GM18502 (cell line): ENCODE data around the gene FOSB.
A peak's percentile ranks its signal among the peaks of the same experiment; 100 is the strongest.
"Not testable (repeated sequence)": the region's sequence is repeated elsewhere in the genome, so short reads cannot be mapped to it uniquely, and the experiment has no call there.

Experiments
- ATAC-seq: cut with Tn5 transposase; IDR thresholded peaks from one replicate; pipeline ENCODE4 v1.9.1; 2021; ENCODE audit warnings: mild to moderate bottlenecking; ENCODE audit not compliant: unreplicated experiment, poor library complexity

Gene FOSB

DNA sequence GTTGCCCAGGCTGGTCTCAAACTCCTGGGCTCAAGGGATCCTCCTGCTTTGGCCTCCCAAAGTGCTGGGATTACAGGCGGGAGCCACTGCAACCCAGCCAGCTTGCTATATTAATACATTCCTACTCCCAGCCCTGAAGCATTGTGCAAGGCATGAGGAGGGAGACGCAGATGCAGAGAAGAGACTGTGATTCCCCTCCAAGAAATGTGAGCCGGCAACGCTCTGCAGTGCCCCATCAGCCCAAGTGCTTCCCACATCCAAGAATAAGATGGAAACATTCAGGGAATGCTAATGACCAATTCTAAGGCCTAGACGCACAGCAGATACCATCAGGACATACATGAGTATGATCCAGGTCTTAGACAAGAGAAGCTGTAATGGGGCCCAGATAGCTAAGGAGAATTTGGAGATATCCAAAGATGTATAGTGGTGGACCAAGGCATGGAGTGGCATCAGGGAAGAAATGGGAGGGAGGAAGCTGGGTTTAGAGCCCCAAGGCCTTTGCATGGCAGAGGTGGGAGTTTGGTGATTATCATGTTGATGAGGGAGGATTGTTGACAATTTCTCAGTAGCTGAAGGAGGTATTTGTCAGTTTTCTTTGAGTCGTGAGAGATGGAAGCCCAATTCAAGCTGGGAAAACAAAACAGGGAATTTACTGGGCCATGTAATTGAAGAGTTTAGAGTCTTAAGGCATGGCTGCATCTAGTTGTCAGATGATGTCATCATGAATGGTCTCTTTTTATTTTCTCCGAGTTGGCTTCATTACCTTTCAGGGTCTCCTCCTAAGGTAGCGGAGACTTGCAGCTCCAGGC is 33.3 kb downstream of the FOSB start:
- ATAC-seq = no peak

DNA sequence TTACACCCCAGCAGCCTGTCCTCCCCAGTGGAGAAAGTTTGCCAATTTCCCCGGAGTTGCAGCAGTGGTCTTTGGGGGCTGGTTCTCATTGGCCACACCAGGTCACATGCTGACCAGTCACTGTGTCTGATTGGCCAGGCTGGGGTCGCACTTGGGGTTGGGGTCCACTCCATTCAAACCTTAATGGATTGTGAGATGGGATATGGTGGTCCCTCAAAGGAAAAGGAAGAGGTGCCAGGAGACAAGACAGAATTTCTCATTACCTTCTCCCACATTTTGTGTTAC is 33.9 kb downstream of the FOSB start:
- ATAC-seq = no peak

DNA sequence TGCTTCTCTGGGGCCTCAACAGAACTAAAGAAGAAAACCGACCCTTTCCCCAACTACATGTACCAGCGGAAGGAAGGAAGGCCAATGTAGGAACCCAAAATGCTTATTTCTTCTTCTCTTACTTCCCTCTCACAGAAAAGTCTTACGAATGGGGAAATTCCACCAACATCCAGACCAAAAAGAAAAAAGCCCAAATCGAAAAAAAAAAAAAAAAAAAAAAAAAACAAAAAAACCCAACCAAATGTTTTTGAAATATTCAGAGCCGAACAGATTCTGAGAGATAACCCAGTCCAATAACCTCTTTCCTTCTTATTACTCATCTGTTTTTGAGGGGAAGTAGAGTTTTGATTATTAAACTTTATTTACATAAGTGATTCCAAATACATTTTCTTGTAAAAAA is 34.3 kb downstream of the FOSB start:
- no peak for ATAC-seq

DNA sequence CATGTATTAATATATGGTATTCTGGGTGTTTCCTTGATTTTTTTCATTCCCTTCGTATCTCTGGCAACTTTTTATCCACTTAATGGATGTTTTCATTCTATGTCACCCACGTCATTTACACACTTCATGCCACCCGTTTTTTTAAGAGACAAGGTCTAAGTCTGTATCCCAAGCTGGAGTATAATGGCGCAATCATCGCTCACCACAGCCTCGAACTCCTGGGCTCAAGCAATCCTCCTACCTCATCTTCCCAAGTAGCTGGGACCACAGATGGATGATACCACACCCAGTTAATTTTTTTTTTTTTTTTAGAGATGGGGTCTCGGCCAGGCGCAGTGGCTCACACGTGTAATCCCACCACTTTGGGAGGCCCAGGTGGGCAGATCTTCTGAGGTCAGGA is 36.1 kb downstream of the FOSB start:
- ATAC-seq = no peak

DNA sequence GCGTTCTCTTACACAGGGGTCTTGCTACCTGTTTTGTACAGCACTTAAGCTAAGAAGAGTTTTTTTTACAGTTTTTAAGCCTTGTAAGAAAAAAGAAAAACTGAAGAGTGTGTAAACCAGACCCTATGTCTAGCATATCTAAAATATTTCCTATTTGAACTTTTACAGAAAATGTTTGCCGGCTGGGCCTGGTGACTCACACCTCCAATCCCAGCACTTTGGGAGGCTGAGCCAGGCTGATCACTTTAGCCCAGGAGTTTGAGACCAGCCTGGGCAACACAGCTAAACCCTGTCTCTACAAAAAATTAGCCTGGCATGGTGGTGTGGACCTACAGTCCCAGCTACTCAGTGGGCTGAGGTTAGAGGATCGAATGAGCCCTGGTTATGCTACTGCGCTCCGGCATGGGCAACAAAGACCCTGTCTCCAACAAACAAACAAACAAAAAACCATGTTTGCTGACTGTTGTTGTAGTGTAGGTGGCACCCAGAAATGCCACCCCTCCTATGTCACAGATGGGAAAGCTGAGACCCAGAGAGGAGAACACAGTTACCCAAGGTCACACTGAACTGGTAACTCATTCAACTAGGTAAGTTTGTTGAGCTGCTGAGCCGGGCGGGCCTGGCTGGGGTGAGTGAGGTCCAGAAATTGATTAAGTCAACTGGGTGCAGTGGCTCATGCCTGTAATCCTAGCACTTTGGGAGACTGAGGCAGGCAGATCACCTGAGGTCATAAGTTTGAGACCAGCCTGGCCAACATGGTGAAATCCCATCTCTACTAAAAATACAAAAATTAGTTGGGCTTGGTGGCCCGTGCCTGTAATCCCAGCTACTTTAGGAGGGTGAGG is 37.6 kb downstream of the FOSB start:
- no peak for ATAC-seq

DNA sequence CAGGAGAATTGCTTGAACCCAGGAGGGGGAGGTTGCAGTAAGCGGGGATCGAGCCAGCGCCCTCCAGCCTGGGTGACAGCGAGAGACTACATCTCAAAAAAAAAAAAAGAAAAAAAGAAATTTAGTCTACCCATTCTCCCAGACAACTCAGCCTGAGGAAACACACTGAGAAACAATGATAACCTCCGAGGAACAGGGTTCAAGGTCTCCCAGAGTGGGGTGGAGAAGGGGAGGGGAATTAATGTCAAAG is 38.1 kb downstream of the FOSB start:
- no peak for ATAC-seq

DNA sequence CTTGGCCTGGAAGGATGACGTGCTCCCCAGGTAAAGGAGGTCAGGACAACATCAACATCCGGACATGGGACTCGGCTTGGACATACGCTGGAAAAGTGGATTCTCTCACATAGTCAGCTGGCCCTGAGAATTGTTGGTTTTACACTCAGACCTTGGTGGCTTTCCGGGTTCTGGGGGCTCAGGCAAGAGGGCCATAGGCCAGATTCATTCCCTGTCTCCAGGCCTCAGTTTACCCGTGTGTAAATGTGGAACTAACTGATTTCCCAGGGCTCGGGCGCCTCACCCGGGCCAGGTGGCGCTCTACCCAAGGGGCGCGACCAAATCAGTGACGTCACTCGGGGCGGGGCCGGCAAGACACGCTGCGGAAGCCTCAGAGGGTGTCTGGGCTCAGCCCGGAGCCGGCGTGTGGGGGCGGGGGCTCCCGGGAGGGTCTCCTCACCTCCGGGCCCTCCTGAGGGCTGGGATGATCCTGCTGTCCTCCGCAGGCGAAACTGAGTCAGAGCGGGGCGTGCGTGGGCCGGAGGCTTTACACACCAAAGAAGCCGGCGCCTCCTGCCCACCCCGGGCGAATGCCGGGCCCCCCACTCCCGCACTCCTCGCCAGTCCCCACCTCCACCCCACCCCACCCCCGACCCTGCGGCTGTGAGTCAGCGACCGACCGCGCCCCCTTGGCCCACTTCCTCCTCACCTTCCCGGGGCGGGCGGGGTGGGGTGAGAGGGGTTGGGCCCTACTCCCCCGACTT is 38.6 kb downstream of the FOSB start:
- peak; percentile 68 for ATAC-seq

DNA sequence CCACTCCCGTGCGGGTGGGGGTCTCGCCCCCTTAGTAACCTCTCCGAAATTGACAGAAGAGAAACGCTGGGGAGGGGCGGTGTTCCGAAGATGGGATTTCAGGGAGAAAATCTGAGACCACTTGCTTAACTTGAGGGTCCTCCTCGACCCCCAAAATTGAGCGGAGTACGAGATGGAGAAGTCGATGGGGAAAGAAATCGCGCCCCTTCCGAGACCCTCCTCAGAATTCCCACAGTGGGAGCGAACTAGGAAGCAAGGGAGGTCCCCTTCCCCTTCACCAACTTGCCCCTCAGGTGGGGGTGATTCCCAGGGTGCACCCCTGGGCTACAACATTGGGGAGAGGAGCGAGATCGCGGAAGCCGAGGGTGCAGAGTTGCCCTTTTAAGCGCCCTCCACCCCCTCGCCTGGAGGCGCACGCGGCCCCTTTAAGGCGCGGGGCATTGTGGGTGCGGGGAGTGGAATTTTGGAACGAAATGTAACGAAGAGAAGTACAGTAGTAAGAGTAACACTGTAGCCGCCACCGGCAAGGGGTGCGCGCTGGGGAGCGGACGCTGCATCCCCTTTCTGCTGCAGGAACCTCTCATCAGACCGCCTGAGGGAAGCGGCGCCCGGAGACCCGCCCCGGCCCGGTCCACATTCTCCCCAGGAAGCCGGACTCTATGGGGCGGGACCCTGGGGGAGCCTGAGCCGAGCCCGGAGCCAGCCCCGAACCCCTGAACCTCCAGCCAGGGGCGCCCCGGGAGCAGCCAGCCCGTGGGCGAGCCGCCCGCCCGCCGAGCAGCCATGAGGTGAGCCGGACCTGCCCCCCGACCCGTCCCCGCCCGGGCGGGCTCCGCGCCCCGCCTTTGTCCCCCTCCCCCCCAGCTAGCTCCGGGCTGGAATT is 39.4 kb downstream of the FOSB start, which contains the start of gene VASP:
Gene VASP, plus strand, starts transcription at position 491 of the 883 bp plus-strand sequence. Its CDS starts 293 bp downstream, at position 784.
- ATAC-seq = peak; percentile 36

DNA sequence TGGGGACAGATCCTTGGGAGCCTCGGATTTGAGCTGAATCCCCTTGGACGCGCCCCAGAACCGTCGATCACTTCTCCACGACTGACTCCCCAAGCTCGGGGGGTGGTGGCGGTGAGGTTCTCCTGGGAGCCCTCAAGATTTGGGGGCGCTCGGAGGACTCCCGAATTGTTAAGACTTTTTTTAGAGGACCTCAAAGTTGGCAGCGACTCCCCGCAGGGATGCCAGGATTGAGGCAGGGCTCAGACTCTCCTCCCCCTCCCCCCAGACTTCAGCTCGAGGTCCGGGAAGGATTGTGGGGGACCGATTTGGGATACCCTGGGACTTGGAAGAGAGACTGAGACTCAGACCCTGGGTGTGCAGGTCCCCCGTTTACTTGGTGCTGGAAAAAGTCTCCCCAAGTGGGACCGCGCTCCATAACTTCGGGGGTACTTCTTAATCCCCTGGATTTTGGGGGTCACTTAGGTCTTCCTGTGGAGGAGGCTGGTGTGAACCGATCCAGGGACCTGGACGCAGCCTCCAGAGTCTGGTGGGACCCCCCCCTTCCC is 40.1 kb downstream of the FOSB start:
- ATAC-seq = no peak

DNA sequence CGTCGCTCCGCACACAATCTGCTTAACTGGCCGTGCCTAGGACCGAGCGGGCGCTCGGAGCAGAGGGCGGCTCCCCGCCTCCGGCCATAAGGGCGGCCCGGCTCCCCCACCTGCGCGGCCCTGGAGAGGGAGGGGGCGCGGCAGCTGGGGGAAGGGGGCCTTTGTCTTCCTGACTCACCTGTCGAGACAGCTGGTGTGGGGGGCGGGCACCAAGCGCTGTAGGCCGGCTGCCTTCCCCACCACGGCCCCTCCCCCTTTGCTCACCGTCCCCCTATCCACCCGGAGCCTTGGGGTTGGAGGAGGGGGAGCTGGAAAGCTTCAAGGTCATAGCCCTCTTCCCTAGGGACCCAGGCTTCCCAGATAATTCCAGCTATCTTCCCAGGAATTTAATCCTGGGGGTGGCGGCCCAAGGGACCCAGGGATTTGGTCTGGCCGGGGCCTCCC is 40.6 kb downstream of the FOSB start:
- ATAC-seq = no peak

DNA sequence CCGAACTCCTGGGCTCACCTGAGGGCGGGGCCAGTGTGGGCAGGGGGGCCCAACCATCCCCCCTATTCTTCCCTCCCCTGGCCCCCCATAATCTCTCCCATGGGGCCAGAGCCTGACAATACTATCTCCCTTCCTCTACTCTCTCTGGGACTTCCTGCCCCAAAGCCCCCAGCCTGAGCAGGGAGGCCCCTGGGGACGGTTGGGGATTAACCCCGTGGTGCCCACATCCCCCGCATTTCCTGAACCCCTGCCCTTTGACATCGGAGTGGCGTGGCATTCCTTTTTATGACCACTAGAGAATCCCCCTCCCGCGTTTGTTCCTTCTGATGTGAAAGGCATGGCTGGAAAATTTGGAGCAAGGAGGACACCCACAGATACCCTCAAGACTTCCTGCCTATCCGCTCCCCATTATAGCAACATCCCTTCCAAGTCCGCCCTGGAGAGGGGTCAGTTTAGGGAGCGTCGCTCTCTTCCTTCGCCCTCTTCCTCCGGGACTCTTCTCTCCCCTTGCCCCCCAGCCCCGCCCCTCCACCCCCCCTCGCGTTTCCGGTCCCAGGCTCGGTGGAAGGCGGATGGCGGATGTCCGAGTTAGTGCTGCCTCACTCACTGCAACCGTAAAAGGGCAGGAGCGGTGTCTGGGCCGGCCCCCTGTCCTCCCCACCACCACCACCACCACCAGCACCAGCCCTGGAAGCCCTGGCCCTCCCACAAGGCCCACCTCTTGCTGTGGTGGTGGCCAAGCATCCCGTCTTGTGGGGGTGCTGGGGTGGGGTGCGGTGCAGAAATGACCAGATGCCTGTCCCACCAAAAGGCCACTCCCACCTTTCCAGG is 41.3 kb downstream of the FOSB start:
- no peak for ATAC-seq

DNA sequence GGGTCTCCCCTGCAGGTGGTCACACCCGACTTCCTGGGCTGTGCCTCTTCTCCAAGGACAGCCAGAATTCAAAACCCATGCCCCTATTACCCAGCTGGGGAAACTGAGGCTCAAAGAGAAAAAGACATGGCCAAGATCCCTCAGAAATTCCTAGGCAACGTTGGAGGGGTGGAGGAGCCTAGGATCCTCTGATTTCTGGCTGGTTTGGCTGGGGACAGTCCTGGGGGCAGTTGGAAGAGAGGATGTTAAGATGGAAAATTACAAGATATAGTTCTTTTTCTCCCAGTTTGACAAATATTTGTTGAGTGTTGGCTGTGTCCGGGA is 41.9 kb downstream of the FOSB start:
- ATAC-seq = no peak

DNA sequence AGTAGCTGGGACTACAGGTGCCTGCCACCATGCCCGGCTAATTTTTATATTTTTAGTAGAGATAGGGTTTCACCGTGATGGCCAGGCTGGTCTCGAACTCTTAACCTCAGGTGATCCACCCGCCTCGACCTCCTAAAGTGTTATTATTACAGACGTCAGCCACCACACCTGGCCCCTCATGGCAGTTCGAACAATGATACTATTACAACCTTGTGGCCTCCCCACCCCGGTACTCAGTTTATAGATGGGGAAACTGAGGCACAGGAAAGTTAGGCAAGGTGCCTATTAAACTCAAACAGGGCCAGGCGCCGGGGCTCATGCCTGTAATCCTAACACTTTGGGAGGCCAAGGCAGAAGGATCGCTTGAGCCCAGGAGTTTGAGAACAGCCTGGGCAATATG is 42.6 kb downstream of the FOSB start:
- ATAC-seq = not testable (repeated sequence)

DNA sequence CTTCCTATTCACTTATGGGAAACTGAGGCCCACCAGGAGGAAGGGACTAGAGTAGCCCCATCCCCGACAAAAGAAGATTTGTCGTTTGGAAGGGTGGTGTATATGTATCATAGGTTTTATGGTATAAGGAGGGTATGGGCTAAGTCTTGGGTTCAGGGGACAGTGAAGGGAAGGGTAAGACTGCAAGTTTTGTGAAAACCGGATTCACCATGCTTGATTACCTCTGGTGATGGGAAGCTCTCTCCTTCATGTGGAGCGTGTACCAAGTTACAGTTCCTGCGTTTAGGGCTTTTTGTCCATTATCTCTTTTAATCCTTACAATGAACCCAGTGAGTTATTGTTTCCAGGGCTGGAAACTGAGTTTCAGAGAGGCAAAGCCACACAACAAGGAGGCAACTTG is 43.3 kb downstream of the FOSB start:
- ATAC-seq = no peak

DNA sequence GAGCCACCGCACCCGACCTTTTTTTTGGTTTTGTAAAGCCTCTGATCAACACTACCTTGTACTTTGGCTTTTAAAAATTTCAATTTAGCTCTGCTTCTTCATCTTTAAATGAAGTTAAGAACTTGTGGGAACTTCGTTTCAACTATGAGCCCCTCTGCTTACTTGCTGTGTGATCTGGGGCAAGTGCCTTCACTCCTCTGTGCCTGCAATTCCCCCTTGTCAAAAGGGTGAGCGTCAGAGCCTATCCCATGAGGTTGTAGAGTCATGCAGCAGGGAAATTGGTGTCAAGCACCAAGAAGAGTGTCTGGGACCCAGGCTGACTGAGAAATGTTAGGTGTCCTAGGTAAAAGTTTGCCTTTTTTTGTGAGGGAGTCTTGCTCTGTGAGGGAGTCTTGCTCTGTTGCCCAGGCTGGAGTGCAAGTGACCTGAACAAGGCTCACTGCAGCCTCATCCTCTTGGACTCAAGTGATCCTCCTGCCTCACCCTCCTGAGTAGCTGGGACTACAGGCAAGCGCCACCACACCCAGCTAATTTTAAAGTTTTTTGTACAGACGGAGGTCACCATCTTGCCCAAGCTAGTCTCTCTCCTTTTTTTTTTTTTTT is 45.2 kb downstream of the FOSB start:
- ATAC-seq = no peak

DNA sequence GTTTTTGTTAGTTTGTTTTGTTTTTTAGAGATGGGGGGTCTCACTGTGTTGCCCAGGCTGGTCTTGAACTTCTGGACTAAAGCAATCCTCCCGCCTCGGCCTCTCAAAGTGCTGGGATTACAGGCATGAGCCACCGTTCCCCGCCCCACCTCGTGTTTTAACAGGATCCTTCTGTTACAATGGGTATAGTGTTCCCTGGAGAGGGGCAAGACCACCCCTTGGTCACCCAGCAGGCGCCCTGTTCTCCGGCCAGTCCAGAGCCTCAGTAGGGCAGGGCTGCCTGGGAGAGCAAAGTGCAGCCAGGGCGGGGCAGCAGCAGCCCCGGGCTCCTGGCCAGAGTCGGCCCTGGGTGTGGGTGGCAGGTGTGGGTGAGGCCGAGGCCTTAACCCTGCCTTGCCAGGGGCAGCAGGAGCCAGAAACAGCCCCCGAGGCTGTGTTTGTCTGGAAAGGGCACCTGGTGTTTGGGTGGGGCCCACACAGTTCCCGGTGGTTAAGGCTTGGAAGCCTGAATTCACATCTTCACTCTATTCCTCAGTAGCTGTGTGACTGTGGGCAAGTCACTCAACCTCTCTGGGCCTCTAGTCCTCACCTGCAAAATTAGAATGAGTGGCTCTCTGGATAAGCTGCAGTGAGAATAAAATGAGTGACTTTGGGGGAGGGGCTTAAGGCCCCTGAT is 46.7 kb downstream of the FOSB start:
- no peak for ATAC-seq

DNA sequence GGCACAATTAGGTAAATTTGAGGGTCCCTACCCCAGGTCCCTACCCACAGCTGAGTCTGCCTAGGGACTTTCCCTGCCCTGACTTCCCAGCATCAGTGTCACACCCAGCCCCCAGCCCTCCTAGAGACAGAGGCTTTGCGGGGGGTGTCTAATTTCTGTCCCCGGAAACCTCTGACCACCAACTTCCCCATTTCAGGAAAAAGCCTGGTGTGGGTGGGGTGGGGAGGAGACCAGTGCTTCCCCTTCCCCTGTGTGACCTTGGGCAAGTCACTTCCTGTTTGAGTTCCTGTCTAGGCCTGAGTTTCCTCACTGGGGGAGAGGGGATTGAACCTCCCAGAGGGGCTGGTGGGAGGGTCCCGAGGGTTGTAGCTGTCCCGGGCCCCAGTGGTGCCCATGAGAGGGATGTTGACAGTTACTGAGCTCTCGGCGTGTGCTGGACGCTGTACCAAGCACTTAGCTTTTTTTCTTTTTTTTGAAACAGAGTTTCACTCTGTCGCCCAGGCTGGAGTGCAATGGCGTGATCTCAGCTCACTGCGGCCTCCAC is 47.4 kb downstream of the FOSB start:
- no peak for ATAC-seq

DNA sequence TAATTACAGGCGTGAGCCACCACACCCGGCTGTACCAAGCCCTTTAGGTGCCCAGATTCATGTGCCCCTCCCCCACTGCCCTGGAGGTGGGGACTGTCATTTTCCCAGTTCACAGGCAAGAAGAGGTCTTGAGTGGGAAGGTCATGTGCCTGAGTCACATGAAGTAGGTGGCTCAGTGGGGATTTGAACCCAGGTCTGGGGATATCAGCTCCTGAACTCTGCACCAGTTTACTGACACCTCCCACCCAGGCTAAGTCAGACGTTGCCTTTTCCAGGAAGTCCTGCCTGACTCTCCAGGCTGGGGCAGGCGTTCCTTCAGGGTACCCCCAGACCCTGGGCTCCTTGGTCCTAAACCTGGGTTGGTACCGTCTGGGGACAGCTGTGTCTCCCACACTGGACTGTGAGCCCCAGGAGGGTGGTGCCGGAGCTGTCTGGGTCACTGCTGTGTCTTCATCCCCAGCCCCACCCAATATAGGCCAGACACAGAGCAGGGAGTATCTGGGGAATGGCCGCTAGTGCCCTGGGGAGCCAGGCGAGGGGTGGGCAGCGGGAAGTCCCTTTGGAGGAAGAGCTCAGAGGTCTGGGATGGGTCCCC is 48.1 kb downstream of the FOSB start:
- ATAC-seq = no peak
